Esophagus (tissue), 2 donors: ENCODE data around the gene TMEM17. TPM values are rescaled to one million over a fixed set of nuclear protein-coding genes. Genes with fewer than 3 reads are reported as not detected.

Experiments
- H3K27ac ChIP-seq, 2 donors: one replicate each; pipeline ENCODE4 v1.5.1; 2013; ENCODE audit warnings: low read depth in 2 of 2, mild to moderate bottlenecking in 2 of 2, inconsistent platforms in 1 of 2, low read length in 1 of 2, moderate library complexity in 1 of 2
- H3K27me3 ChIP-seq, 2 donors: one replicate each; pipeline ENCODE4 v1.6.1; 2013; ENCODE audit warnings: low read length in 2 of 2, control low read depth in 1 of 2, mild to moderate bottlenecking in 1 of 2; ENCODE audit not compliant: insufficient read depth in 2 of 2, control insufficient read depth in 1 of 2
- H3K36me3 ChIP-seq, 2 donors: one replicate each; pipeline ENCODE4 v1.6.1; 2013; ENCODE audit warnings: low read length in 1 of 2; ENCODE audit not compliant: control insufficient read depth in 2 of 2, insufficient read depth in 2 of 2
- H3K4me1 ChIP-seq, 2 donors: one replicate each; pipeline ENCODE4 v1.6.1; 2013; ENCODE audit warnings: low read length in 1 of 2; ENCODE audit not compliant: control insufficient read depth in 2 of 2, insufficient read depth in 2 of 2
- H3K4me3 ChIP-seq, 2 donors: one replicate each; pipeline ENCODE4 v1.5.1; 2013; ENCODE audit warnings: low read length in 2 of 2, mild to moderate bottlenecking in 2 of 2, low read depth in 1 of 2, moderate library complexity in 1 of 2
- H3K9me3 ChIP-seq, 2 donors: one replicate each; pipeline ENCODE4 v1.6.1; 2013; ENCODE audit warnings: mild to moderate bottlenecking in 2 of 2, low read depth in 1 of 2, low read length in 1 of 2, moderate library complexity in 1 of 2; ENCODE audit not compliant: control insufficient read depth in 2 of 2, insufficient read depth in 1 of 2
- WGBS, 2 donors: extraction: QIAGEN DNeasy Blood & Tissue Kit; methylation state at CpG; one replicate each; pipeline ENCODE4 v1.1.7; 2013; 5-methylcytosine and 5-hydroxymethylcytosine counted together
- polyA plus RNA-seq, 2 donors: library from polyadenylated mRNA; stranded (reverse); fragments of 200-250 nt; gene quantifications; one replicate each; pipeline ENCODE4 v1.2.3, GENCODE V29; 2013
- donor health status: healthy with polysubstance abuse.
- donor health status: Bipolar disorder and iron deficiency.

TMEM17 gene
- polyA plus RNA-seq, 2 donors = 1.1 to 1.5 TPM

GRCh38 chr2:62512384-62512783 is 6.4 kb upstream of the TMEM17 start:
- no peak overlapping the region for H3K27ac ChIP-seq
- WGBS, 2 donors = 83% methylated on average over 4 of the region's 4 CpGs
- no peak overlapping the region for H3K4me3 ChIP-seq
- no peaks in the 10 kb centered on the region for H3K4me1 ChIP-seq
- no peaks in the 10 kb centered on the region for H3K36me3 ChIP-seq
- H3K27me3 ChIP-seq = no peaks in the 10 kb centered on the region
- H3K9me3 ChIP-seq = no peaks in the 10 kb centered on the region

- WGBS, 2 donors = 66 to 80% methylated on average over 6 of the region's 6 CpGs
- Histone ChIP-seq H3K27me3 (no peaks in the 10 kb centered on the region), H3K27ac (no peak overlapping the region), H3K4me3 (no peak overlapping the region), H3K4me1 (no peaks in the 10 kb centered on the region), H3K36me3 (no peaks in the 10 kb centered on the region), H3K9me3 (no peaks in the 10 kb centered on the region)
Observed at GRCh38 chr2:62511636-62512035, 5.6 kb upstream of the TMEM17 start.

- no peaks in the 10 kb centered on the region for H3K36me3 ChIP-seq
- peak overlapping the region; percentile 88 to 89 for H3K27ac ChIP-seq
- peak overlapping the region; percentile 63 to 75 for H3K4me3 ChIP-seq
- H3K27me3 ChIP-seq = no peaks in the 10 kb centered on the region
- H3K9me3 ChIP-seq = no peaks in the 10 kb centered on the region
- H3K4me1 ChIP-seq = no peaks in the 10 kb centered on the region
- WGBS, 2 donors = 0 to 2% methylated on average over 3 of the region's 3 CpGs
Observed at GRCh38 chr2:62506421-62506750, 391 bp upstream of the TMEM17 start.

GRCh38 chr2:62505109-62505749 is 766 bp downstream of the TMEM17 start:
- WGBS, 2 donors = 15% methylated on average over 18 of the region's 18 CpGs
- H3K36me3 ChIP-seq = no peaks in the 10 kb centered on the region
- H3K9me3 ChIP-seq = no peaks in the 10 kb centered on the region
- H3K4me1 ChIP-seq = no peaks in the 10 kb centered on the region
- peak overlapping the region; percentile 88 to 89 for H3K27ac ChIP-seq
- peak overlapping the region; percentile 63 to 75 for H3K4me3 ChIP-seq
- H3K27me3 ChIP-seq = no peaks in the 10 kb centered on the region

- H3K4me1 ChIP-seq = no peaks in the 10 kb centered on the region
- H3K36me3 ChIP-seq = no peaks in the 10 kb centered on the region
- H3K27me3 ChIP-seq = no peaks in the 10 kb centered on the region
- no peak overlapping the region for H3K27ac ChIP-seq
- 88 to 90% methylated on average over 6 of the region's 6 CpGs for WGBS, 2 donors
- H3K9me3 ChIP-seq = no peaks in the 10 kb centered on the region
- no peak overlapping the region for H3K4me3 ChIP-seq
Observed at GRCh38 chr2:62504657-62505056, 1.3 kb downstream of the TMEM17 start.

- H3K36me3 ChIP-seq = no peaks in the 10 kb centered on the region
- no peaks in the 10 kb centered on the region for H3K9me3 ChIP-seq
- no peaks in the 10 kb centered on the region for H3K27me3 ChIP-seq
- H3K4me1 ChIP-seq = no peaks in the 10 kb centered on the region
- no peak overlapping the region for H3K4me3 ChIP-seq
- no peak overlapping the region for H3K27ac ChIP-seq
- 66 to 72% methylated on average over 4 of the region's 4 CpGs for WGBS, 2 donors
Observed at GRCh38 chr2:62501794-62502500, 4.0 kb downstream of the TMEM17 start.

GRCh38 chr2:62501069-62501468 is 4.9 kb downstream of the TMEM17 start:
- WGBS, 2 donors = 83 to 90% methylated on average over 3 of the region's 3 CpGs
- Histone ChIP-seq H3K4me3 (no peak overlapping the region), H3K4me1 (no peaks in the 10 kb centered on the region), H3K36me3 (no peaks in the 10 kb centered on the region), H3K27me3 (no peaks in the 10 kb centered on the region), H3K9me3 (no peaks in the 10 kb centered on the region), H3K27ac (no peak overlapping the region)

- no peaks in the 10 kb centered on the region for H3K27me3 ChIP-seq
- H3K36me3 ChIP-seq = no peaks in the 10 kb centered on the region
- H3K4me1 ChIP-seq = no peaks in the 10 kb centered on the region
- H3K27ac ChIP-seq = no peak overlapping the region
- H3K9me3 ChIP-seq = no peaks in the 10 kb centered on the region
- WGBS, 2 donors = 81 to 96% methylated on average over 2 of the region's 2 CpGs
- no peak overlapping the region for H3K4me3 ChIP-seq
Observed at GRCh38 chr2:62499430-62500060, 6.5 kb downstream of the TMEM17 start.

GRCh38 chr2:62498739-62499138 is 7.3 kb downstream of the TMEM17 start:
- no peaks in the 10 kb centered on the region for H3K4me1 ChIP-seq
- no peaks in the 10 kb centered on the region for H3K27me3 ChIP-seq
- no peaks in the 10 kb centered on the region for H3K9me3 ChIP-seq
- no peak overlapping the region for H3K27ac ChIP-seq
- no peaks in the 10 kb centered on the region for H3K36me3 ChIP-seq
- H3K4me3 ChIP-seq = no peak overlapping the region

- Histone ChIP-seq H3K4me1 (no peaks in the 10 kb centered on the region), H3K27ac (no peak overlapping the region), H3K9me3 (no peaks in the 10 kb centered on the region), H3K4me3 (no peak overlapping the region), H3K36me3 (no peaks in the 10 kb centered on the region), H3K27me3 (no peaks in the 10 kb centered on the region)
- 38 to 47% methylated on average over 2 of the region's 2 CpGs for WGBS, 2 donors
Observed at GRCh38 chr2:62495761-62496160, 10.2 kb downstream of the TMEM17 start.
